A673 (cell line): ENCODE results near the gene ZNF280D. TPM values are rescaled to one million over a fixed set of nuclear protein-coding genes. Genes with fewer than 3 reads are reported as not detected.

Source experiments
- BruUV-seq: library from RNA; stranded (reverse); fragments of 400-500 nt; replicated peaks from 2 replicates; lab custom pipeline; 2021; lab: Mats Ljungman, UMichigan
- CTCF ChIA-PET: fragments of 300-600 bp; sonication (Branson Sonifier 250); formaldehyde crosslinking; loops from one replicate; lab custom pipeline; 2022; ENCODE audit warnings: antibody characterized with exemption; lab: Charles Lee
- POLR2A ChIA-PET: fragments of 300-600 bp; sonication (Branson Sonifier 250); formaldehyde crosslinking; loops from one replicate; lab custom pipeline; 2022; ENCODE audit warnings: antibody characterized with exemption; ENCODE audit not compliant: low non-redundant PET; lab: Charles Lee
- DNase-seq: peaks from one replicate; pipeline ENCODE4 v3.0.0-alpha.2; 2015; ENCODE audit warnings: low spot score
- H3K27ac ChIP-seq: fragments of 200-600 bp; sonication (generic); 2 replicates; pipeline ENCODE4 v1.5.1; 2016; ENCODE audit warnings: mixed run types, low read depth, mild to moderate bottlenecking, mixed read lengths, antibody characterized with exemption, low read length; ENCODE audit not compliant: poor library complexity, severe bottlenecking
- H3K27me3 ChIP-seq: fragments of 200-600 bp; sonication (generic); replicated peaks from 2 replicates; pipeline ENCODE4 v1.6.1; 2017; ENCODE audit warnings: mixed run types, low read depth, mild to moderate bottlenecking, mixed read lengths, antibody characterized with exemption, low read length; ENCODE audit not compliant: insufficient read depth, poor library complexity
- H3K36me3 ChIP-seq: fragments of 200-600 bp; sonication (generic); 2 replicates; pipeline ENCODE4 v1.6.1; 2016; ENCODE audit warnings: mixed run types, mild to moderate bottlenecking, mixed read lengths, antibody characterized with exemption, low read length; ENCODE audit not compliant: insufficient read depth, poor library complexity, severe bottlenecking
- H3K4me1 ChIP-seq: fragments of 200-600 bp; sonication (generic); 2 replicates; pipeline ENCODE4 v1.6.1; 2017; ENCODE audit warnings: mixed run types, mild to moderate bottlenecking, mixed read lengths, antibody characterized with exemption, low read length; ENCODE audit not compliant: insufficient read depth, poor library complexity, severe bottlenecking
- H3K4me3 ChIP-seq: fragments of 200-600 bp; sonication (generic); 2 replicates; pipeline ENCODE4 v1.5.1; 2016; ENCODE audit warnings: low read depth, mixed run types, mild to moderate bottlenecking, mixed read lengths, low read length; ENCODE audit not compliant: poor library complexity, severe bottlenecking
- H3K9me3 ChIP-seq: fragments of 200-600 bp; sonication (generic); 2 replicates; pipeline ENCODE4 v1.6.1; 2016; ENCODE audit warnings: mixed run types, low read depth, mild to moderate bottlenecking, mixed read lengths, antibody characterized with exemption, low read length; ENCODE audit not compliant: poor library complexity, severe bottlenecking
- CTCF ChIP-seq: fragments of 300-800, 200-600 bp; sonication (generic); conservative IDR thresholded peaks from 2 replicates; pipeline ENCODE4 v1.5.1; 2017; ENCODE audit warnings: low read depth, mild to moderate bottlenecking, antibody characterized with exemption, low read length, moderate library complexity, mixed read lengths
- EZH2 ChIP-seq: fragments of 200-600 bp; sonication (generic); IDR thresholded peaks from 2 replicates; pipeline ENCODE4 v1.6.1; 2017; ENCODE audit warnings: borderline replicate concordance, low read depth, mild to moderate bottlenecking, mixed read lengths, antibody characterized with exemption, low read length; ENCODE audit not compliant: poor library complexity, severe bottlenecking
- intact Hi-C: fragments of 100-400 bp; cut with micrococcal nuclease; formaldehyde crosslinking; loops from one replicate; pipeline ENCODE4 v1.10.0; 2022; ENCODE audit not compliant: unreplicated experiment
- total RNA-seq: library from RNA; stranded (reverse); gene quantifications from 2 replicates; pipeline ENCODE4 v1.2.3, GENCODE V29; 2021

Gene ZNF280D
- total RNA-seq, 1 experiment from 2014 or later: 44.1 TPM

- Histone ChIP-seq H3K36me3 (no peaks in the 10 kb centered on the region), H3K4me1 (peaks cover 5% of the 10 kb centered on the region), H3K27ac (no peak overlapping the region), H3K9me3 (no peaks in the 10 kb centered on the region), H3K27me3 (no peaks in the 10 kb centered on the region), H3K4me3 (no peak overlapping the region)
- CTCF ChIA-PET: no interaction called here
- TF ChIP-seq CTCF (no peak), EZH2 (no peak)
- POLR2A ChIA-PET: no interaction called here
- no TSS peak for BruUV-seq
- no peak for DNase-seq
- intact Hi-C loops: no loop called here
Measured at GRCh38 chr15:56616551-56616950, 116.8 kb downstream of the ZNF280D start.

- H3K4me1 ChIP-seq: peaks cover 5% of the 10 kb centered on the region
- H3K27me3 ChIP-seq: no peaks in the 10 kb centered on the region
- no peak for DNase-seq
- intact Hi-C loops: no loop called here
- no peak overlapping the region for H3K4me3 ChIP-seq
- ChIA-PET CTCF (no interaction called here), POLR2A (no interaction called here)
- H3K27ac ChIP-seq: no peak overlapping the region
- H3K9me3 ChIP-seq: no peaks in the 10 kb centered on the region
- no peaks in the 10 kb centered on the region for H3K36me3 ChIP-seq
- BruUV-seq: no TSS peak
- TF ChIP-seq CTCF: no peak
- TF ChIP-seq EZH2: no peak
Measured at GRCh38 chr15:56613811-56614210, 119.5 kb downstream of the ZNF280D start.

GRCh38 chr15:56608993-56609392 is 124.3 kb downstream of the ZNF280D start:
- H3K36me3 ChIP-seq: no peaks in the 10 kb centered on the region
- DNase-seq: no peak
- no TSS peak for BruUV-seq
- POLR2A ChIA-PET: no interaction called here
- CTCF ChIA-PET: interaction anchor here (0.5 kb wide), 1 partner anchor 120 kb away, joined by 3 read pairs; no protein-coding TSS in a partner anchor
- no peaks in the 10 kb centered on the region for H3K4me1 ChIP-seq
- no peaks in the 10 kb centered on the region for H3K9me3 ChIP-seq
- TF ChIP-seq EZH2 (no peak), CTCF (no peak)
- intact Hi-C loops: no loop called here
- H3K27ac ChIP-seq: no peak overlapping the region
- H3K27me3 ChIP-seq: no peaks in the 10 kb centered on the region
- no peak overlapping the region for H3K4me3 ChIP-seq
